ENCODE results near the gene KAZN.
A peak's percentile ranks its signal among the peaks of the same experiment; 100 is the strongest.

Gene KAZN

GRCh38 chr1:15151377-15151806 lies 552.9 kb downstream of the KAZN start:
- CTCF ChIA-PET: interaction anchor here (0.6 to 4.0 kb wide), 18 partner anchors 8 to 651 kb away, joined by 3 to 59 read pairs (median 5); no protein-coding TSS in a partner anchor
- Histone ChIP-seq H3K27ac (ENCODE audit: extremely low read depth, low read depth, low read length) (no peak overlapping the region), H3K4me3 (ENCODE audit: low read depth, low read length) (no peak overlapping the region), H3K9me3 (ENCODE audit: control insufficient read depth, insufficient read depth, low read depth, low read length) (no peaks in the 10 kb centered on the region), H3K36me3 (ENCODE audit: control insufficient read depth in 2 of 2, insufficient read depth in 1 of 2, low read length in 2 of 2) (no peaks in the 10 kb centered on the region), H3K4me1 (ENCODE audit: control insufficient read depth, insufficient read depth, low read length) (no peaks in the 10 kb centered on the region)
- TF ChIP-seq ZNF341 (tag by site-specific recombination; IDR thresholded peaks at IDR 0.05; ENCODE audit: low read depth): peak; percentile 47; the same call in 1 of the 2 replicates
- no peak for TF ChIP-seq ATF2 (tag by site-specific recombination; IDR thresholded peaks at IDR 0.05; ENCODE audit: low read depth)
- POLR2A ChIA-PET: interaction anchor here (1.0 kb wide), 1 partner anchor 121 kb away, joined by 3 read pairs; no protein-coding TSS in a partner anchor

GRCh38 chr1:15151871-15152270 lies 553.4 kb downstream of the KAZN start:
- H3K4me3 ChIP-seq (ENCODE audit: low read depth, low read length): no peak overlapping the region
- ChIA-PET CTCF (interaction anchor here (0.6 to 4.0 kb wide), 22 partner anchors 8 to 153 kb away, joined by 3 to 59 read pairs (median 5); no protein-coding TSS in a partner anchor), POLR2A (interaction anchor here (0.7 kb wide), 1 partner anchor 23 kb away, joined by 3 read pairs; no protein-coding TSS in a partner anchor)
- 0 out of 2 replicates have a peak, but pooled peaks cover 1% of the 10 kb centered on the region for H3K4me1 ChIP-seq (ENCODE audit: control insufficient read depth, insufficient read depth, low read length)
- H3K27ac ChIP-seq (ENCODE audit: extremely low read depth, low read depth, low read length): no peak overlapping the region
- H3K9me3 ChIP-seq (ENCODE audit: control insufficient read depth, insufficient read depth, low read depth, low read length): no peaks in the 10 kb centered on the region
- TF ChIP-seq ZNF664 (tag by site-specific recombination; IDR thresholded peaks at IDR 0.05) (peak; percentile 85), ZBTB48 (tag by site-specific recombination; IDR thresholded peaks at IDR 0.05) (no peak), HOXA7 (CRISPR knock-in tag; IDR thresholded peaks at IDR 0.05; ENCODE audit: borderline replicate concordance) (no peak), ZNF623 (tag by site-specific recombination; IDR thresholded peaks at IDR 0.05) (no peak), ZFHX2 (tag by site-specific recombination; conservative IDR thresholded peaks at IDR 0.05) (peak; percentile 38; the same call in 1 of the 2 replicates)
- H3K36me3 ChIP-seq (ENCODE audit: control insufficient read depth in 2 of 2, insufficient read depth in 1 of 2, low read length in 2 of 2): no peaks in the 10 kb centered on the region

- CTCF ChIA-PET: interaction anchor here (0.6 to 4.0 kb wide), 30 partner anchors 9 to 161 kb away, joined by 3 to 59 read pairs (median 4); no protein-coding TSS in a partner anchor
- H3K4me1 ChIP-seq (ENCODE audit: control insufficient read depth, insufficient read depth, low read length): 0 out of 2 replicates have a peak, but pooled peaks cover 2% of the 10 kb centered on the region
- H3K27ac ChIP-seq (ENCODE audit: extremely low read depth, low read depth, low read length): peak overlapping the region; percentile 49; the same call in 1 of the 2 replicates
- no peak for TF ChIP-seq ZNF18 (tag by site-specific recombination; IDR thresholded peaks at IDR 0.05)
- TF ChIP-seq ZFP3 (tag by site-specific recombination; IDR thresholded peaks at IDR 0.05; ENCODE audit: low read depth): no peak
- TF ChIP-seq ZNF48 (tag by site-specific recombination; IDR thresholded peaks at IDR 0.05): no peak
- no peak for TF ChIP-seq OSR2 (tag by site-specific recombination; IDR thresholded peaks at IDR 0.05)
- TF ChIP-seq ZNF175 (tag by site-specific recombination; IDR thresholded peaks at IDR 0.05): no peak
- no peak for TF ChIP-seq ZSCAN18 (tag by site-specific recombination; IDR thresholded peaks at IDR 0.05)
- no peak for TF ChIP-seq GFI1B (tag by site-specific recombination; IDR thresholded peaks at IDR 0.05)
- TF ChIP-seq ZNF549 (tag by site-specific recombination; IDR thresholded peaks at IDR 0.05): no peak
- TF ChIP-seq ZNF23 (tag by site-specific recombination; IDR thresholded peaks at IDR 0.05; ENCODE audit: borderline replicate concordance): no peak
- TF ChIP-seq ZNF24 (tag by site-specific recombination; IDR thresholded peaks at IDR 0.05): no peak
- no peak for TF ChIP-seq ZNF585B (tag by site-specific recombination; IDR thresholded peaks at IDR 0.05)
- no peak for TF ChIP-seq ELK4 (IDR thresholded peaks at IDR 0.05; ENCODE audit: borderline replicate concordance, low read depth, low read length)
- TF ChIP-seq ZNF19 (tag by site-specific recombination; IDR thresholded peaks at IDR 0.05; ENCODE audit: low read depth): no peak
- 0 out of 2 replicates have a peak, but pooled peaks have one; percentile 40 for TF ChIP-seq ZBTB21 (tag by site-specific recombination; IDR thresholded peaks at IDR 0.05)
- TF ChIP-seq ZFHX2 (tag by site-specific recombination; conservative IDR thresholded peaks at IDR 0.05): peak; percentile 32; the same call in 1 of the 2 replicates
- TF ChIP-seq ZNF510 (tag by site-specific recombination; IDR thresholded peaks at IDR 0.05; ENCODE audit: insufficient replicate concordance): no peak
Observed at GRCh38 chr1:15152318-15153183, 554.1 kb downstream of the KAZN start.

More at GRCh38 chr1:15152318-15153183, 554.1 kb downstream of the KAZN start:
- Histone ChIP-seq H3K9me3 (ENCODE audit: control insufficient read depth, insufficient read depth, low read depth, low read length) (no peaks in the 10 kb centered on the region), H3K36me3 (ENCODE audit: control insufficient read depth in 2 of 2, insufficient read depth in 1 of 2, low read length in 2 of 2) (no peaks in the 10 kb centered on the region), H3K4me3 (ENCODE audit: low read depth, low read length) (peak overlapping the region; percentile 60)
- POLR2A ChIA-PET: interaction anchor here (0.7 to 1.3 kb wide), 3 partner anchors 22 to 473 kb away, joined by 3 to 4 read pairs (median 3); no protein-coding TSS in a partner anchor

Data from HEK293 (cell line).